ENCODE data around the gene ABCF3.
"Not testable (repeated sequence)": the region's sequence is repeated elsewhere in the genome, so short reads cannot be mapped to it uniquely, and the experiment has no call there.

ABCF3 gene

GRCh38 chr3:184186184-184186901, at the start of gene ABCF3:
TSS of gene ABCF3 (plus strand) at chr3:184186199. CDS start at chr3:184186208, 9 bp downstream.
- DNase-seq, result no peak

DNA sequence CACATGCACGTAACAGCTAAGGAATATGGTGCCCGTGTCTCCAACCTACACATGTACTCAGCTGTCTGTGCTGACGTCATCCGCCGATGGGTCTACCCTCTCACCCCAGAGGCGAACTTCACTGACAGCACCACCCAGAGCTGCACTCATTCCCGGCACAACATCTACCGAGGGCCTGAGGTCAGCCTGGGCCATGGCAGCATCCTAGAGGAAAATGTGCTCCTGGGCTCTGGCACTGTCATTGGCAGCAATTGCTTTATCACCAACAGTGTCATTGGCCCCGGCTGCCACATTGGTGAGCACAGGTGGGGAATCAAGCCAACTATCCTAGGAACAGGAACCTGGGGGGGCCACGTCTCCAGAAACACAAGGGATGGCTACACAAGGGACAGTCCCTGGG, 45.6 kb upstream of the ABCF3 start:
- no peak for DNase-seq

- no peak for DNase-seq
These were observed 43.8 kb upstream of the ABCF3 start for GRCh38 chr3:184142199-184142598.

DNA sequence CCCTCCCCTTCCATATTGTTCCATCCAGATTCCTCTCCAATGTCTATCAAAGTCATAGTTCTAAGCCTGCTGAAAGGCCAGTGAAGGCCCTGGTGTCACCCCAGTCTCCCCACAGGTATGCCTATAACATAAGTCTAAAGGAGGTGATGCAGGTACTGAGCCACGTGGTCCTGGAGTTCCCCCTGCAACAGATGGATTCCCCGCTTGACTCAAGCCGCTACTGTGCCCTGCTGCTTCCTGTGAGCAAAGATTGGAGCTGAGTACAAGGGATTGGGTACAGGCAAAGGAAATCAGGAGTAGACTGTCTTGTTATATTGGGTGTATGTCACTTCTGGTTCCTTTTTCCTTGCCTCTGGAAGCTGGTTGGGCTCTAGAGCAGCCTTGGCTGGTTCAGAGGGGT, 42.7 kb upstream of the ABCF3 start:
- no peak for DNase-seq

- no peak for DNase-seq
These were observed 41.5 kb upstream of the ABCF3 start for GRCh38 chr3:184144505-184144904.

- peak; percentile 54 for DNase-seq
These were observed 40.9 kb upstream of the ABCF3 start for GRCh38 chr3:184145111-184145524.

GRCh38 chr3:184145751-184146270, 40.2 kb upstream of the ABCF3 start:
- no peak for DNase-seq

DNA sequence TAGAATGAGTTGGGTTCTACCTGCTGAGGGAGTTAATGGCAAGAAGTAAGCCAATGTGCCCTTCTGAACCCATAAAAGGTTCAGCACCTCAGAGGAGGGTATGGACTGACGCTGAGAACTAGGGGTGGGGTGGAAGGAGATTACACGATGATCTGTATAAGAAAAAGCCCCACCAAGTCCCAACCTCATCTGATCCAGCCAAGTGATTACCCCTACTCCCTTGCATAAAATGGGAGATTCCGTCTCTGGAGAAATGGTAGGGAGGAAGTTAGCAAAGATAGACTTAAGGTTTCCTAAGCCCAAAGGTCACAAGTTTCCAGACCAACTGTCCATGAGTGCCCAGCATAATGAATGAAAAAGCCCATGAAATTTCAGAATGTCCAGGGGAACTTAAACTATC, 37.9 kb upstream of the ABCF3 start:
- no peak for DNase-seq

DNA sequence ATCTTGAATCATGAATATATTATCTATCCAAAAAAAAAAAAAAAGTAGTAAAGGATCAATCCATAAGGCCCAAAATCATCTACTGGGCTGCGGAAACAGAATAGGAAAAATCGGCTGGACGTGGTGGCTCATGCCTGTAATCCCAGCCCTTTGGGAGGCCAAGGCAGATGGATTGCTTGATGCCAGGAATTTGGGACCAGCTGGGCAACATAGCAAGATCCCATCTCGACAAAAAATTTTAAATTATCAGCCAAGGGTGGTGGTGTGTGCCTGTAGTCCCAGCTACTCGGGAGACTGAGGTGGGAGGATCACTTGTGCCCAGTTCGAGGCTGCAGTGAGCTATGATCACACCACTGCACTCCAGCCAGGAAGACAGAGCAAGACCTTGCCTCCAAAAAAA, 36.9 kb upstream of the ABCF3 start:
- no peak for DNase-seq

DNA sequence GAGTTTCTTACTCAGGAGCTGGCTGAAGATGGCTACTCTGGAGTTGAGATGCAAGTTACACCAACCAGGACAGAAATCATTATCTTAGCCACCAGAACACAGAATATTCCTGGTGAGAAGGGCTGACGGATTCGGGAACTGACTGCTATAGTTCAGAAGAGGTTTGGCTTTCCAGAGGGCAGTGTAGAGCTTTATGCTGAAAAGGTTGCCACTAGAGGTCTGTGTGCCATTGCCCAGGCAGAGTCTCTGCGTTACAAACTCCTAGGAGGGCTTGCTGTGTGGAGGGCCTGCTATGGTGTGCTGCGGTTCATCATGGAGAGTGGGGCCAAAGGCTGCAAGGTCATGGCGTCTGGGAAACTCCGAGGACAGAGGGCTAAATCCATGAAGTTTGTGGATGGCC, 36.2 kb upstream of the ABCF3 start:
- DNase-seq, result not testable (repeated sequence)

DNA sequence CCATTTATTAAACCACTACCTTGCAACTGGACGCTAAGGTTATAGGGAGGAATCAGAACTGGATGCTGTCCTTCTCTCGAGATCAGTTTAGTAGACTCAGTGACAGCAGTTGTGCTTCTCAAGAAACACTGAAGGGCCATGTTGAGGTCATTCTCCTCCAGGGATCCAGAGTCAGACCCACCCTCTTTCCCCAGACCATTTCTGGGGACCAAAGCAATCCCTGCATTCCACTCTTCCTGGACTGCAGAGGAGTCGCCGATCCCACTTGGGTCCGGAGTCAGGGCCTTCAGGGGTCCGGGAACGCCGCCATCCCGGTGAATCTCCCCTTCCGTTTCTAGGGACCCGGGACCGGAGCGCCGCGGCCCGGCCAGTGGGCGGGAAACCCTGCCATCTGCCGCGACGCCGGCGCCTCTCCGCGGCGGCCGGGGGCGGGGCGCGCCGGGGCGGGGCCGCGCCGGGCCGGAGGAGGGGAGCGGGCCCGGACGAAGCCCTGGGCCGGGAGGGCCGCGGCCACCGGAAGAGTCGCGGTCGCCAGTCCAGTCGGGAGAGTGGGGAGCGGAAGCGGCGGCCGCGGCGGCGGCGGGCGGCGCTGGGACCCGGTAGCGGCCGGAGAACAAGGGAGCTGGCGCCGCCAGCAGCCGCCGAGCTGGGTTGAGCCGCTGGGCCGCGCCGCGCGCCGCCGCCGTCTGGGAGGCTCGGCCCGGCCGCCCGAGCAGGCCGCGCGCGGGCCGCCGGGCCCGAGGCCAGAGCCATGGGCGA, 30.9 kb upstream of the ABCF3 start, which contains the start of gene DVL3:
DVL3 (plus strand) TSS at position 493 of the 759 bp plus-strand sequence; CDS start at position 752, 259 bp downstream.
- DNase-seq, result peak; percentile 59

GRCh38 chr3:184155644-184156521, 30.1 kb upstream of the ABCF3 start:
- peak; percentile 38 for DNase-seq

DNA sequence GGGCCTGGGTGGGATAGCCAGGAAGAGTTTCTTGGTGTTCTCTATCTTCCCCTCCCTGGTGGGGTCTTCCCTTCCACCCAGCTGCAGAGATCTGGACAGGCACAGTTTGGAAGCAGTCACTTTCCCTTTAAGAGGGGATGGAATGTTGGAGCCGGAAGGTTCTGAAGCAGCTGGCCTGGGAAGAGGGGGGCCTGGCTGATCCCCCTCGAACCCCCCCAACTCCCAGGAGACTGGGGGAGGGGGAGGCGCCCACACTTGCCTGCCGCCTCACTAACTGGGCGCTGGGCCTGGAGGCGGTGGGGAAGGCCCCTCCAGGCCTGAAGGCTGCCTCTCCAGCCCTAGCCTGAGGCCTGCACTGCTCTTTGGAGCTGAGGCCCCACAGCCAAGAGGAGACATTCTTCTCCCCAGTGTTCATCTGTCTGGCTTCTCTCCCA, 29.5 kb upstream of the ABCF3 start:
- no peak for DNase-seq

DNA sequence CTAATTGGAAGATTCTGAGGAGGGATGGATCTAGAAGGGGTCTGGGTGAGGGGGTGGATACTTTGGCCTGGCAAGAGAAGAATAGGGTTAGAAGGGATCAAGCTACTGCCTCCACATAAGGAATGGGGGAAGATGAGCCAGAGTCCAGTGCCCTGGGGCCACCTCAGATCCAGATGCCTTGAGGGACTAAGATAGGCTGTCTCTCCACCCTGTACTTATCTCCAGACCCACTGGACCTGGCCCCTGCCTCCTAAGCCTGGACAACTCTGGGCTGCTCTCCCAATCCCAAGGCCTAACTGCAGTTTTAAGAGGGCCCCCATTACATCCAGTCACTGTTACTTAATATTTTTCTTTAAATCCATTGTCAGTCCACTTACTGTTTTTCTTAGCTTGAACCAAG, 28.8 kb upstream of the ABCF3 start:
- no peak for DNase-seq

DNA sequence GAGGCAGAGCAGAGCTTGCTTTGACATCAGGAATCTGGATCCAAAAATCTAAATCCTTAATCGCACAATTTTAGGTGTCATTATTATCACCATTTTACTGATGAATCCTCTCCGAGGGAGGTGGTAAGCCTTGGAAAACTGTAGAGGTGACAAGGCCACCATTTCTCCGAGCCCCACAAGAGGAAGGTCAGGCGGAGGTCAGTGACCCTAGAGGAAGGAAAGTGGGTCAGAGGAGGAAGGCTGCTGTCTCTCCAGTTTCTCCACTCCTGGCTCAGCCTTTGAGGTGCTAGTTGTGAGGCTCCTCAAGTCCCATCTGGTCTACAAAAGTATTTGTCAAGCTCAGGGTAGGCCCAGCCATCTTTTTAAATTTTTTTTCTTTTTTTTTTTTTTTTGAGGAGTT, 27.6 kb upstream of the ABCF3 start:
- DNase-seq, result no peak

DNA sequence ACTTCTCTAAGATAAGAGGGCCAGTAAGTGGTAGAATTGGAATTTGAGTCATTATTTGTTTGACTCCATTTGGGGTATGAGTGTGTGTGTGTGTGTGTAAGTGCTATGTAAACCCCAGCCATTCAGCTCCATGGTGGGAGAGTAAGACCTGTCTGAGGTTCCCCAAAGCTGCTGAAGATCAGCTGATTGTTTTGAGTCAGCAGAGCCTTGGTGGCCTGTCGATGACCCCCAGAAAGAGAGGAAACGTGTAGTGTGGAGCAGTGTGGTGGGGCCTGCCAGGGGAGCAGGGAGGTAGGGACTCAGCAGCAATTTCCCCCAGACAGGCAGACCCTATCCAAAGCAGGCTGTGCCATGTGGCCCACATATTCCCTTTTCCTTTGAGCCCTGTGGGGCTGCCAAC, 25.5 kb upstream of the ABCF3 start:
- DNase-seq, result no peak

DNA sequence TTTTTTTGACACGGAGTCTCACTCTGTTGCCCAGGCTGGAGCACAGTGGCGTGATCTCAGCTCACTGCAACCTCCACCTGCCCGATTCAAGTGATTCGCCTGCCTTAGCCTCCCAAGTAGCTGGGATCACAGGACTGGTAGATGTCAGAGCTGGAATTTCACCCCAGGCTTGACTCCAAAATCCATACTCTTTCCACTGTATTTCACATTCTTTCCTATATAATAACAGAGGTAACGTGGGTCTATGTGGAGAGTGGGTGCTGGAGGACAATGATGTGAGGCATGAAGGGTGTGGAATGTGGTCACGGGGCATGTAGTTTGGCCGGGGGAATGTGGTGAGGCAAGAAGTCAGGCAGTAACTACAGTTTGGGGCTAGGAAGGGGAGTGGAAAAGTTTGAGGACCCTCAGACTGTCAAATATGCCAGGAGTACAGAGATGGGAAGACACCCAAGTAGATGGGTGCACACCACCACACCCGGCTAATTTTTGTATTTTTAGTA, 23.4 kb upstream of the ABCF3 start:
- not testable (repeated sequence) for DNase-seq

- DNase-seq, result no peak
These were observed 21.2 kb upstream of the ABCF3 start for GRCh38 chr3:184164648-184165330.

DNA sequence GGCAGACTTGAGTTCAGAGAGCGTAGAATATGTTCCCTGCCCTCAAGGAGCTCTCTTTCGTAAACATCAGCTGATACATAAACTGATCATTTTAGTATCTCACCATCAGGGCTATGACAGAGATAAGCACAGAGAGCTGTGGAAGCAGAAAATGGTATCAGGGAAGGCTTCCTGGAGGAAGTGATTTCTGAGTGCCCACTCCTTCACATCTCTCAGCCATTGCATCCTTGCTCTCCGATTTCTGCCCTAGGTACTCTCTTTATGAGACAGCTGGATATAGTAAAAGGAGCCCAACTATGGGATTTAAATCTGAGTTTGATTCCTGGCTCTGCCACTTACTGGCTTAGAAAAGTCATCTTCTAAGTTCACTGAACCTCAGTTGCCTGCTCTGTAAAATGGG, 20.5 kb upstream of the ABCF3 start:
- no peak for DNase-seq

GRCh38 chr3:184166671-184167070, 19.3 kb upstream of the ABCF3 start:
- no peak for DNase-seq

GRCh38 chr3:184167786-184168185, 18.2 kb upstream of the ABCF3 start:
- no peak for DNase-seq
